ENCODE data around the gene KDM4C. TPM values are rescaled to one million over a fixed set of nuclear protein-coding genes. Genes with fewer than 3 reads are reported as not detected.
A peak's percentile ranks its signal among the peaks of the same experiment; 100 is the strongest.

The KDM4C gene
- total RNA-seq, 2 donors from 2014 or later = 26.1 to 47.8 TPM

DNA sequence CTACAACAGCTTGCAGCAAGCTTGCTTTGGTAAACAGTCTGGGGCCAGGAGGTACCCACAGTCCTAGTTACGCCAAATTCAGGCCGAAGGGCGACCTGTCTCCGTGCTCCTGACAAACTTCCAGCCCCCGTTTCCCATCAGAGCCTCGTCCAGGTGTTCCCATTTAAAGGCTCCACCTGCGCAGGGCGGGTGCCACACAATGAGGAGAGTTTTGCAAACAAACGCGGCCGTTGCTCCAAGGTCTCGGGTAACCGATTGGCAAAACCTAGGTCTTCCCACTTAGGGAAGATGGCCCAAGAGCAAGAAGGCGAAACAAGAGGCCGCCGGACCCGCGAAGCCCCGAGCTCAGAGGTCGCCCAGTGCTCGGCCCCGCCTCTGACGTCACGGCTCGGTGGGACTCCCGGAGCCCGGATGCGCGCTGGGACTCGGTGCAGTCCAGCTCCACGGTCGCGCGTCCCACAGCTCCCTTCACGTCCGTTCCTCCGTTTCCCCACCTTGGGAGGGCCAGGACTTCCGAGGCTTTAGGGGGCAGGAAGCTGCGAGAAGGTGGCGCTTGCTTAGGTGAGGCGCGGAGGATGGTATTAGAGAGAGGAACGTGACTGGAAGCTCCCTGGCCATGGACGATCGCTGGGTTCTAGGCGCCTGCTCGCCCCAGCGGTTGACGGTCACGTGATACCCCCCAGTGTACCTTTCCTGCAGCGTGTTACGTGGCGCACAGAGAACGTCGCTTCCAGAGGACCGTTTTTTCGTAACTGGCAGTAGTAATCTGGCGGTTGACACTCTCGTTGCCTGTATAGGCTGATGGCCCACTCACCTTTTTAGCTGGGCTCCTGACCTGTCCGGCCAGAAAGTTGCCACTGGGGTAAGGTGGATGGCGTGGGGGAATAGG lies 41.8 kb upstream of the KDM4C start:
- ATAC-seq (ENCODE audit: insufficient number of reproducible peaks, low FRiP score, low read depth) = no peak
- no peaks in the 10 kb centered on the region for H3K4me1 ChIP-seq (ENCODE audit: control insufficient read depth in 1 of 2, low read depth in 2 of 2)
- H3K27me3 ChIP-seq (replicated peaks; ENCODE audit: insufficient read depth) = no peaks in the 10 kb centered on the region
- H3K27ac ChIP-seq = no peak overlapping the region
- H3K9me3 ChIP-seq = no peaks in the 10 kb centered on the region
- H3K4me3 ChIP-seq = peak overlapping the region; percentile 75
- no peak for TF ChIP-seq CTCF (IDR thresholded peaks at IDR 0.05)
- no peak for DNase-seq (ENCODE audit: low spot score)
- no peaks in the 10 kb centered on the region for H3K36me3 ChIP-seq

GRCh38 chr9:6716766-6717165 lies 41.0 kb upstream of the KDM4C start:
- no peak for TF ChIP-seq CTCF (IDR thresholded peaks at IDR 0.05)
- DNase-seq (ENCODE audit: low spot score) (no peak), ATAC-seq (ENCODE audit: insufficient number of reproducible peaks, low FRiP score, low read depth) (no peak)
- Histone ChIP-seq H3K4me3 (peak overlapping the region; percentile 75), H3K27me3 (replicated peaks; ENCODE audit: insufficient read depth) (no peaks in the 10 kb centered on the region), H3K9me3 (no peaks in the 10 kb centered on the region), H3K27ac (no peak overlapping the region), H3K36me3 (no peaks in the 10 kb centered on the region), H3K4me1 (ENCODE audit: control insufficient read depth in 1 of 2, low read depth in 2 of 2) (no peaks in the 10 kb centered on the region)

- Histone ChIP-seq H3K27me3 (replicated peaks; ENCODE audit: insufficient read depth) (no peaks in the 10 kb centered on the region), H3K4me3 (no peak overlapping the region), H3K4me1 (ENCODE audit: control insufficient read depth in 1 of 2, low read depth in 2 of 2) (no peaks in the 10 kb centered on the region), H3K36me3 (no peaks in the 10 kb centered on the region), H3K27ac (no peak overlapping the region), H3K9me3 (no peaks in the 10 kb centered on the region)
- TF ChIP-seq CTCF (IDR thresholded peaks at IDR 0.05) = no peak
- no peak for ATAC-seq (ENCODE audit: insufficient number of reproducible peaks, low FRiP score, low read depth)
- DNase-seq (ENCODE audit: low spot score) = no peak
Observed at GRCh38 chr9:6723881-6724420, 33.8 kb upstream of the KDM4C start.

GRCh38 chr9:6733257-6733656 lies 24.5 kb upstream of the KDM4C start:
- DNase-seq (ENCODE audit: low spot score) = no peak
- ATAC-seq (ENCODE audit: insufficient number of reproducible peaks, low FRiP score, low read depth) = no peak

More at GRCh38 chr9:6733257-6733656, 24.5 kb upstream of the KDM4C start:
- Histone ChIP-seq H3K36me3 (no peaks in the 10 kb centered on the region), H3K4me1 (ENCODE audit: control insufficient read depth in 1 of 2, low read depth in 2 of 2) (no peaks in the 10 kb centered on the region), H3K4me3 (no peak overlapping the region), H3K9me3 (no peaks in the 10 kb centered on the region), H3K27me3 (replicated peaks; ENCODE audit: insufficient read depth) (no peaks in the 10 kb centered on the region), H3K27ac (no peak overlapping the region)
- no peak for TF ChIP-seq CTCF (IDR thresholded peaks at IDR 0.05)

Data from thoracic aorta (tissue), 2 donors.